ENCODE results near the gene NUDT15.

DNA sequence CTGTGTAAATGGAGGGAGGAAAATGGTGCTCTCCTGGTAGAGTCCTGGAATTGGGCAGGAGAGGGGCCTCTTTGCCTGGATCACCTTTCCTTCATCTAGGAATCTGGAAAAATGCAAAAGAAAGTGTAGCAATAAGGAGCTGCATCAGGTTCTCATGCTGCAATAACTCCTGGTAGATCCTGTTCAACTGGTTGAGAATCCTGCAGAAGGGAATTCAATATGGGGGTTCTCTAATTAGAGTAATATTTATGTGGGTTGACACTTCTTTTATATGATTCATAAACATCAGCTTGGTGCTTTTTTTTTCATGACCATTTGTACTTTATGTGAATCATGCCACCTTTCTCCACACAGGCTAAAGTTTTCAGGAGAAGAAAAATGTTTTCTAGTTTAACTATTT lies 9.5 kb upstream of the NUDT15 start:
- TF ChIP-seq, protein P1, sequence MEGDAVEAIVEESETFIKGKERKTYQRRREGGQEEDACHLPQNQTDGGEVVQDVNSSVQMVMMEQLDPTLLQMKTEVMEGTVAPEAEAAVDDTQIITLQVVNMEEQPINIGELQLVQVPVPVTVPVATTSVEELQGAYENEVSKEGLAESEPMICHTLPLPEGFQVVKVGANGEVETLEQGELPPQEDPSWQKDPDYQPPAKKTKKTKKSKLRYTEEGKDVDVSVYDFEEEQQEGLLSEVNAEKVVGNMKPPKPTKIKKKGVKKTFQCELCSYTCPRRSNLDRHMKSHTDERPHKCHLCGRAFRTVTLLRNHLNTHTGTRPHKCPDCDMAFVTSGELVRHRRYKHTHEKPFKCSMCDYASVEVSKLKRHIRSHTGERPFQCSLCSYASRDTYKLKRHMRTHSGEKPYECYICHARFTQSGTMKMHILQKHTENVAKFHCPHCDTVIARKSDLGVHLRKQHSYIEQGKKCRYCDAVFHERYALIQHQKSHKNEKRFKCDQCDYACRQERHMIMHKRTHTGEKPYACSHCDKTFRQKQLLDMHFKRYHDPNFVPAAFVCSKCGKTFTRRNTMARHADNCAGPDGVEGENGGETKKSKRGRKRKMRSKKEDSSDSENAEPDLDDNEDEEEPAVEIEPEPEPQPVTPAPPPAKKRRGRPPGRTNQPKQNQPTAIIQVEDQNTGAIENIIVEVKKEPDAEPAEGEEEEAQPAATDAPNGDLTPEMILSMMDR (IDR thresholded peaks at IDR 0.05; ENCODE audit: low read depth, low read length, poor library complexity, severe bottlenecking): no peak
- no peak for TF ChIP-seq EZH2phosphoT487 (IDR thresholded peaks at IDR 0.05; ENCODE audit: borderline replicate concordance, low read length)
